HG03103 (cell line): ENCODE results near the gene PSEN2.
"Not testable (repeated sequence)": the region's sequence is repeated elsewhere in the genome, so short reads cannot be mapped to it uniquely, and the experiment has no call there.

Experiments used
- ATAC-seq: cut with Tn5 transposase; IDR thresholded peaks from one replicate; pipeline ENCODE4 v1.9.1; 2021; ENCODE audit warnings: low read depth; ENCODE audit not compliant: unreplicated experiment

Gene PSEN2

DNA sequence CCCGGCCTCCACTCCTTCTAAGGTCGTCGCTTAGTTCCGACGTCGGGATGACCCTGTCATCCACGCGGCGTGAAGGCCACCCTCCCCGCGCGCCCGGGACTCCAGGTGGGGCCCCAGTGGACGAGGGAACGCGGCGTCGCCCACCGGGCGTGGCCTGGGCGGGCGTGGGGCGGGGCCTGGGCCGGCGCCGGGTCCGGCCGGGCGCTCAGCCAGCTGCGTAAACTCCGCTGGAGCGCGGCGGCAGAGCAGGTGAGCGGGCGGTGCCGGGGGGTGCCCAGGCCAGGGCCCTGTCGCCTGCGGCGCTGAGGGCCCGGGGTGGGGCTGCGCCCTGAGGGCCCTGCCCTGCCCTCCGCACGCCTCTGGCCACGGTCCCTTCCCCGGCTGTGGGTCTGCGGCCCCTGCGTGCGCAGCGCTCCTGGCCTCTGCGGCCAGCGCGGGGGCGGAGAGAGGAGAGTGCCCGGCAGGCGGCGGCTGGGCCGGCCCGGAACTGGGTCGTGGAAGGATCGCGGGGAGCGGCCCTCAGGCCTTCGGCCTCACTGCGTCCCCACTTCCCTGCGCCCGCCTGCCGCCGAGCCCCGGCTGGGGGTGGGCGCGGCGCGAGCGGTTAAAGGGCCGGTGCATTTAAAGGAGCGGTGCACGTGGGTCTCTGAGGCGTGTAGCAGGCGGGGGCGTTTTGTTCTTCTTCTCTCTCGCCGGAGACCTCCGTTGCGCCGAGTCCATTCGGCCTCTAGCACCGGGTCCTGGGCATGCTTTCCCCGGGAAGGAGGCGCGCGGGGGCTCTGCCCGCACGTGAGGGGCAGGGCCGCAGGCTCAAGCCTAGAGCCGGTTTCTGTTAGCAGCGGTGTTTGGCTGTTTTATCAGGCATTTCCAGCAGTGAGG, at the start of gene PSEN2:
PSEN2 (plus strand) TSS at position 216 of the 879 bp plus-strand sequence. CDS start 11,292 bp downstream, outside the sequence.
- peak; percentile 89 for ATAC-seq

DNA sequence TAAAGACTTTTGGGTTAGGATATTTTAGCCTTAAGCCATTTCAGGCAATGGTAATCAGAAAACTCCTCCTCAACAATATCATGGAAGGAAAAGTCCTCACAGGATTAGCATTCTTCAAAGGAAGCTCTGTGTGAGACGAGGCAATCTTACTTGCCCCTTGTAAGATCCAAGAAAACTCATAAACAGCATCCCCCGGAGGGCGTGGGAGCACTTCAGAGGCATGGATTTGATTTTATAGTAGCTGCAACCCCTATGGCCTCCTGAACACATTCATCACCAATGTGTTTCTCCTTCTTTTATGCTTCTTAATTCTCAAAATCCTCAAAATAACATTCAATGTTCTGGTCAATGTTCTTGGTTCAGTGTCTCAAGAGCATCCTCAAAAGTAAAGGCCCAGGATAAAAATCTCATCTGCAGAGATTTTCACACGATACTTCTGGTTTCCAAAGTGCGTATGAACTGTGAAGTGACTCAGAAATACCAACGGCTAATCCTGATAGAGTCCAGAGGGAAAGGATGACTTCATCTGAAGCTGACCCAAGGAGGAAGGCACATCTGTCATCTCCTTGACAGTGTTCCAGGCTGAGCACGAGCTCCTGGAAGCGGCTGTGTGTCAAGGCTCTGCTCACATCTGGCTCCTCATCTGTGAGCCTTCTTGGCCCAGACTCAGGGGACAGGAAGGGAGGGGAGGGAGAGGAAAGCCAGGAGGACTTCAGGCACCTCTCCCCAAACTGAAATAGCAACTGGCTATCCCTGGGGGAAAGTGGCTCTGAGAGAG, 49.3 kb upstream of the PSEN2 start:
- ATAC-seq = no peak

DNA sequence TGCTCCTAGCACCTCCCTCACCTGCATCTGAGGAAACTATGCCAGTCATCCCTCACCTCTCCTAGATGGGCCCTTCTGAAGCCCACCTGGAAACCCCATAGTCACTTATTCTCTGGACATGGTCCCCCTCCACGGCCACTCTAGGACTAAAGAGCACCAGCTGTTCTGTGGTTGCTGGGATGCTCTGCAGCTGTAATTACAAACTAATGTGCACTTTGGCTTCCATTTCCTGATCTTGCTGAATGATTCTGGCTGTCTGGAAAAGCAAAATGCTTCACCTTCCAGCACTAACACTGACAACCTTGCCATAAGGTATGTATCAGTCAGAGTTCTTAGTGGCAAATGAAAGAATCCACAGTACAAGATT, 48.7 kb upstream of the PSEN2 start:
- ATAC-seq = no peak

DNA sequence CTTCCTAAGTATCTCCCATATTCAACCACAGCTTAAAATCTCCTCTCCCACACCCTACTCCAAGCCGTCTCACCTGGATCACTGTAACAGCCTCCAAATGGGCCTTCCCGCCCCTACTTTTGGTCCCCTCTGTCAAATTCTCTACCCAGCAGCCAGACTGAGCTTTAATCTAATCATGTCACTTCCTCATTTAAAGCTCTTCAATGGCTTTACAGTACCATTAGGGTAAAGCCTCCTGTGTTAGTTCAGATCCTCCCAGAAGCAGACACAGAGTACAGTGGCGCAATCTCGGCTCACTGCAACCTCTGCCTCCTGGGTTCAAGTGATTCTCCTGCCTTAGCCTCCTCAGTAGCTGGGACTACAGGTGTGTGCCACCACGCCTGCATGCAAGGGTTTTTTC, 46.8 kb upstream of the PSEN2 start:
- no peak for ATAC-seq

DNA sequence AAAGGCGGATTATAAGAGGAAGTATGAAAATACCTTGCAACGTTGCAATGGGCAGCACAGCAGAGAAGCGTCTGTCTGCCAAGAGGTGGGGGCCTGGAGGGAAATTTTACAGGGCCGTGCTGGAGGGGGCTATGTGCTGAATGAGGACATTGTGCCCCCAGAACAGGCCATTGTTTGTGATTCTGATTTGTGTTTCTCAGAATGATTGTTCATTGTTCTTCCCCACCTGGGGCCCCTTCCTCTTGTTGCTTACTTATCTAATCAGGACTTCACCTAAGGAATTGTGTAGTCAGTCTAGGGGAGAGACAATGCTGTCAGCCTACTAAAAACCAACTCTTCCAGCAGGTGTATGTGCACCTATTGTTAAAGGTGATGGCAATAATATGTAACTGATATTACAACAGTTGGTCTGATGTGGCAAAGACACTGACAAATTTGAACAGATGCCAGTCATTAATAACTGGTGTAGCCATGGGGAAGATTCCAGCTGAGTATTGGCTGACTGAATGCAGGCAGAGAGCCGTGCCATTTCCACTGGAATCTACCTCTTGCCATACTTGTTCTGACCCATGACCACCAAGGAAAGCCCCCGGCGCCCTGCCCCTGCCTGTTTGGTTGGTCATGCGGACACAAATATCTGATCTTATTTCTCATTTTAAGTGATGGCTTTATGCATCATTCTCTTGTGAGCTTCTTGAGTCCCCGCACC, 45.2 kb upstream of the PSEN2 start:
- no peak for ATAC-seq

DNA sequence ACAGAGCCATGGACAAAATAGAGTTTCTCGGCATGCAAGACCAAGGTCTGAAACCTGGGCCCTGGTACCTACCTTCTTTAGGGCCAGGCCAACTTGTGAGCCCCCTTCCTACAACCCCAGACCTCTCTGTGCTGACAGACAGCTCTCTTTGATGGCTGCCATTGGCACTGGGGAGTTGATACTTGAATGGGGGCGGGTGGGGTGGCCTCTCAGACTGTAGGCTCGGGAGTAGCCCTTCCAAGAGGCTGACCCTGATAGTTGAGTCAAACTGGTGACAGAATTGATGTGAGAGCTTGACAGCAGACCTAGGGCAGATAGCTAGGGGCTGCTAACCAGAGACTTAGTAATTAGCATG, 44.7 kb upstream of the PSEN2 start:
- no peak for ATAC-seq

DNA sequence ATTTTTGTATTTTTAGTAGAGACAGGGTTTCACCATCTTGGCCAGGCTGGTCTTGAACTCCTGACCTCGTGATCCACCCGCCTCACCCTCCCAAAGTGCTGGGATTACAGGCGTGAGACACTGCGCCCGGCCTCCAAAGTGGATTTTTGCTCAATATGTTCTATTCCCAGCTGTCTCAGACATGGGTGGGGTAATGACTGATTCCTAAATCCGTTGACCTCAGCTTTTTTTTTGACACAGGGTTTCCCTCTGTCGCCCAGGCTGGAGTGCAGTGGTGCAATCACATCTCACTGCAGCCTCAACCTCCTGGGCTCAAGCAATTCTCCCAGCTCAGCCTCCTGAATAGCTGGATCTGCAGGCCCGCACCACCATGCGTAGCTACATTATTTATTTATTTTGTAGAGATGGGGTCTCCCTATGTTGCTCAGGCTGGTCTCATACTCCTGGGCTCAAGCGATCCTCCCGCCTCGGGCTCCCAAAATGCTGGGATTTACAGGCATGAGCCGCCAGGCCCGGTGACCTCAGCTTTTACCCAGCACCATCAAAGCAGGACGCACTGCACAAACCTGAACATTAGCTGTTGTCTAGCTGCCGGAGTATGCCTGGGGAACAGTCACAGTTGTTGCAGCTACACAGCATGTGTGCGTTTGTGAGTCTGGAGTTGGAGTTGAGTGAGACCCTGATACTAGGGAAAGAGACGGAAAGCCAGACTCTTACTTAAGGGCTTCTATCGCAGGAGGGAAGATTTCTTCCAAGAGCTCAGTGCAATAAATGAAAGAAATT, 43.7 kb upstream of the PSEN2 start:
- no peak for ATAC-seq

DNA sequence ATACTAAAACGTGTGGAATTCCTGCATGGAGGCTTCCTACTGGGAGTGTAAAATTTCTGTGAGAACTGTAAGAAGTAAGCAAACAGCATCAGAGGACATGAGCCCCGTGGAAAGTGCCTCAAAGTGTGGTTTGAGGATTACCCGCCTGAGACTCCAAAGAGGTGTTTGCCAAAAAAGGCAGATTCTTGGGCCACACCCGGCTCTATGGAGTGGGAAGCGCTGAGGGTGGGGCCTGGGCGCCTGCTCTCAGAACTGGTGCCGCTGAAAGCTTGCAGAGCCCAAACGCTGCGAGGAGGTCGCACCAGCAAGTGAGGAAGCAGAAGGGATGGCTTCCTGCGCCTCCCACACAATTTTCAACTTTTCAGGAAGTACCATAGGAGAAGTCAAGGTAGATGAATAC, 43.0 kb upstream of the PSEN2 start:
- no peak for ATAC-seq

DNA sequence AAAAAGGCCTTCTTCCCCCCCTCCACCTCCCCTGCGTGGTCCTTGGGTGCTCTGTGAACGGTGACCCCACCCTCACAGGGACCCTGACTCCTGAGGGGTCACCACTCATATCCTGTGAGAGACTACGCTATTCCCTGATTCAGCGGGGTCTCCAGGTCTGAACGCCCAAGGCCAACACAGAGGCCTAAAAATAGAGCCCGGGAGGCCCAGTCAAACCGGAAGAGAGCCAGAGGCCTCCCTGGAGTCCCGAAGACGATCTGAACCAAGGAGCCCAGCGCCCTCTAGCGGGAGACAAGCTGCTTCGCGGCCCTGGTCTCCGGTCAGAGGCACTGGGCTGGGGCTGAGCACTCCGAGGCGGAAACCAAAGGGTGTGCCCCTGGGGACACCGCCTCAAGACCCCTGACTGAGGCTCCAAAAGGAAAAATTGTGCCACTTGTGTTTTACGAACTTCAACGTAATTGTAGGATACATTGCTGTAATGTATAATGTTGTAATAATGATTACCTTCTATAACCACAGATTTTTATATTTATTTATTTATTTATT, 42.4 kb upstream of the PSEN2 start:
- peak; percentile 97 for ATAC-seq

DNA sequence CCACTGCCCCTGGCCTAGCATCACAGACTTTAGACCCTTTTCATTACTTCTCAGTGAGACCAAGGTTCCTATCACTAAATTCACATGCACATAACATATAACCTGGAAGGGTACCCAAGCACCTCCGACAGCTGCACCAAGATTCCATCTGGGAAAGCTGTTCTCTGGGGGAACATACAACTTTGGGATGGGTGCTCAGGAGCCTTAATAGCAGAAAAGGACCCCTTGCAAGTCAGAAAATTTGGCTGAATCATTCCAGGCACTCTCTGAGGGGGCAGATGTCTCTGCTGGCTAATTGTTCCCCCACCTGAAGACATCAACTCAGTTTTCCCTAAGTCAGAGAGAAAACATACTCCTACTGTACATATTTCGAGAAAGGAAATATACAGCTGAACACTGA, 41.3 kb upstream of the PSEN2 start:
- ATAC-seq = no peak

DNA sequence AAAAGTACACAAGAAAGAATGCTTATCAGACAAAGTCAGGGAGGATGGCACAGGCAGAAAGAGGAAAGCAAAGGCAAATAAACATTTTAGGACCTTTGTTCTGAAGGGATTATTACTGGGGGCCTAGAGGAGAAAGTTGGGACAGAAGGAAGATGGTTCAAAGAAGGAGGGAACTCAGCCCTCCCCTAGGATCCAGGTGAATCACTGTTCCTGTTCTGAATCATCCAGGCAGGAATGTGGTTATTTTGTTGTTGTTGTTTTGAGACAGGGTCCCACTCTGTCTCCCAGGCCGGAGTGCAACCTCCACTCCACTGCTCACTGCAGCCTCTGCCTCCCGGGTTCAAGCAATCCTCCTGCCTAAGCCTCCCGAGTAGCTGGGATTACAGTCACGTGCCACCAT, 38.5 kb upstream of the PSEN2 start:
- ATAC-seq = no peak

DNA sequence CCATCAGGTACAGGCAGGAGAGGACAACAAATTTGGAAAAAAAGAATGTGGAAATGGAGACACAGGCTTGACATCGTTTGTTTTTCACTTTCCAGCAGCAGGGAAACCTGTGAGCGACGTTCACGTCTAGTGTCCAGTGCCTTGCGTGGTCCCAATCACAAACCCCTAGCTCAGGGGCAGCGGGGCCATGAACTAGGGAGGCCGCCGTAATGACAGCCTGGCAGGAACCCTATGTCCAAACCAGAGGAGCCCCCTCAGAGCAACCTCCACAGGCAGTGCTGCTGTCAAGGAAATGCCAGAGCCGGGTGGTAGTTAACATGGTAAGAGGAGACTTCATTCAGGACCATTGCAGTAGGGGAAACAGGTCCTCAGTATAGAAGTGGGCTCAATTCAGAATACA, 37.8 kb upstream of the PSEN2 start:
- no peak for ATAC-seq

DNA sequence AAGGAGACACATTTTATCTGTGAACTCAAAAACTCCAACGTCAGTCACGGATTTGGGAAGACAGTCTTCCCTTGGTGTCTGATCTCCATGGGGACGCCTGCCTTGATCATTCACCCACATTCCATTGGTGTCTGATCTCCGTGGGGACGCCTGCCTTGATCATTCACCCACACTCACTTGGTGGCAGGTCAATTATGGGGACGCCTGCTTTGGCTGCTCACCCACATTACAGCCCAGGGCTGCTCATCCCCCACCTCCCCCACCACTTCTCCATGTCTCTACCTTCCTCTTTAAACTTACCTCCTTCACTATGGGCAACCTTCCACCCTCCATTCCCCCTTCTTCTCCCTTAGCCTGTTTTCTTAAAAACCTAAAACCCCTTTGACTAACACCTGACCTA, 36.2 kb upstream of the PSEN2 start:
- not testable (repeated sequence) for ATAC-seq

DNA sequence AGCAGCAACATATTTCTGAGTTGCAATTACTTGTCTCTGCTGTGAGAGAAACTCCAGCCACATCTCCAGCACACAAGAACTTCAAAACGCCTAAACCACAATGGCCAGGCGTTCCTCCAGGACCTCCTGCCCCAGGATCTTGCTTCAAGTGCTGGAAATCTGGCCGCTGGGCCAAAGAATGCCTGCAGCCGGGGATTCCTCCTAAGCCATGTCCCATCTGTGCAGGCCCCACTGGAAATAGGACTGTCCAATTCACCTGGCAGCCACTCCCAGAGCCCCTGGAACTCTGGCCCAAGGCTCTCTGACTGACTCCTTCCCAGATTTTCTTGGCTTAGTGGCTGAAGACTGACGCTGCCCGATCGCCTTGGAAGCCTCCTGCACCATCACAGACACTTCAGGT, 35.0 kb upstream of the PSEN2 start:
- ATAC-seq = not testable (repeated sequence)

DNA sequence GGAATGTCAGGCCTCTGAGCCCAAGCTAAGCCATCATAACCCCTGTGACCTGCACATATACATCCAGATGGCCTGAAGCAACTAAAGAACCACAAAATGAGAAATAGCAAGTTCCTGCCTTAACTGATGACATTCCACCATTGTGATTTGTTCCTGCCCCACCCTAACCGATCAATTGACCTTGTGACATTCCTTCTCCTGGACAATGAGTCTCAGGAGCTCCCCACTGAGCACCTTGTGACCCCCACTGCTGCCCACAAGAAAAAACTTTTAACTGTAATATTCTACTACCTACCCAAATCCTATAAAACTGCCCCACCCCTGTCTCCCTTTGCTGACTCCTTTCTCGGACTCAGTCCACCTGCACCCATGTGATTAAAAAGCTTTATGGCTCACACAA, 32.5 kb upstream of the PSEN2 start:
- ATAC-seq = not testable (repeated sequence)

DNA sequence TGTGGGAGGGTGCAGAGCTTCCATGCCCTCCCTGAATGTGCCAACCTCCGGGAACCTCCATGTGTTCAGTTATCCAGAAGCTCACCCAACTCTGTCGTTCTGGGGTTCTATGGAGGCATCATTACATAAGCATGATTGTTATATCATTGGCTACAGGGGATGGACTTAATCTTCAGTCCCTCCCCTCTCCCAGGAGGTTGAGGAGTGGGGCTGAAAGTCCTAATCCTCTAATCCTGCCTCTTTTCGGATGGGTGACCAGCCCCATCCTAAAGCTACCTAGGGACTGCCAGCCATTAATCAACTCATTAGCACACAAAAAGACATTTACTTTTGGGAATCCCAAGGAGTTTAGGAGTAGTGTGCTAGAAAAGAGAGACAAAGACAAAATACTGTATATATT, 32.0 kb upstream of the PSEN2 start:
- ATAC-seq = no peak

DNA sequence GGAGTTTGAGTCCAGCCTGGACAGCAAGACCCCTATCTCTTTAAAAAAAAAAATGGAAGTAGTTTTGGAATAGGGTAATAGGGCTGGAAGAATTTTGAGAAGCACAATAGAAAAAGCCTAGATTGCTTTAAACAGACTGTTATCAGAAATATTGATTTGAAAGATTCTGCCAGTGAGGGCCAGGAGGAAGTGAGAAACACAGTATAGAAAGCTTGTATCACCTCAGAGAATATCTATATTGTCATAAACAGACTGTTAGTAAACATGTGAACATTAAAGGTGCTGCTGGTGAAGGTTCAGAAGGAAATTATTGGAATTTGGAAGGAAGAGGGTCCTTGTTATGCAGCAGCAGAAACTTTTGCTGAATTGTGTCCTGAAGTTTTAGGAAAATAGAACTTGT, 24.8 kb upstream of the PSEN2 start:
- no peak for ATAC-seq

DNA sequence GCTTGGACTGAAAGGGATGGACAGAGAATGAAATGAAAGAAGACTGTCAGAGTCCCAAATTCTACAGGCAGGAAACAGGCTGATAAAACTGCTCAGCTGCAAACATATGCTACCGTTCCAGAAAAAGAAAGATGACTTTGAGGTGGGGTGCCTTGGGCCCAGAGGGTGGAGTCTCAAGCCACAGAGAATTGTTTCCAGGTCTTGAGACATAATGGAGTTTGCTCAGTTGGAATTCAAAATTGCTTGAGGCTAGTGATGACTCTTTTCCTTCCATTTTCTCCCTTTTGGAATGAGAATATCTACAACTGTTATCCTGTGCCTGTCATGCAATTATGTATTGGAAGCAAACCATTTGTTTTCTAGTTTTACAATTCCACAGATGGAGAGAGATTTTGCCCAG, 23.6 kb upstream of the PSEN2 start:
- ATAC-seq = no peak

DNA sequence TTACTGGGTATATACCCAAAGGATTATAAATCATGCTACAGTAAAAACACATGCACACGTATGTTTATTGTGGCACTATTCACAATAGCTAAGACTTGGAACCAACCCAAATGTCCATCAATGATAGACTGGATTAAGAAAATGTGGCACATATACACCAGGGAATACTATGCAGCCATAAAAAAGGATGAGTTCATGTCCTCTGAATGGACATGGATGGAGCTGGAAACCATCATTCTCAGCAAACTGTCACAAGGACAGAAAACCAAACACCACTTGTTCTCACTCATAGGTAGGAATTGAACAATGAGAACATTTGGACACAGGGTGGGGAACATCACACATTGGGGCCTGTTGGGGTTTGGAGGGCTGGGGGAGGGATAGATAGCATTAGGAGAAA, 15.9 kb upstream of the PSEN2 start:
- ATAC-seq = not testable (repeated sequence)

DNA sequence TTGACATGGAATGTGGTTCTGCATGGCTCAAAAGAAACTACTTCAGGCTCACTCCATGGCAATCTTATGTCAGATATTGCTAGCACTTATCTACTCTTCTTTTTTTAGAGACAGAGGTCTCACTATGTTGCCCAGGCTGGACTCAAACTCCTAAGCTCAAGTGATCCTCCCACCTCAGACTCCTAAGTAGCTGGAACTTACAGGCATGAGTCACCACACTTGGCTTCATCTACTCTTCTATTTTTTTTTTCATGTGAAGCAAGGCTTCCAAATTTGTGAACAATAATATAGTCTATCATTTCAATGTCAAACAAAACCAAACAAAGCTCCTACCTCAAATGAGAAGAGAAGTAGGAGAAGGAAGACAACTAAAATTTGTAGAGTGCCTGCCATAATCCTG, 7.5 kb upstream of the PSEN2 start:
- no peak for ATAC-seq
